ENCODE results near the gene BPIFA2.

The BPIFA2 gene

DNA sequence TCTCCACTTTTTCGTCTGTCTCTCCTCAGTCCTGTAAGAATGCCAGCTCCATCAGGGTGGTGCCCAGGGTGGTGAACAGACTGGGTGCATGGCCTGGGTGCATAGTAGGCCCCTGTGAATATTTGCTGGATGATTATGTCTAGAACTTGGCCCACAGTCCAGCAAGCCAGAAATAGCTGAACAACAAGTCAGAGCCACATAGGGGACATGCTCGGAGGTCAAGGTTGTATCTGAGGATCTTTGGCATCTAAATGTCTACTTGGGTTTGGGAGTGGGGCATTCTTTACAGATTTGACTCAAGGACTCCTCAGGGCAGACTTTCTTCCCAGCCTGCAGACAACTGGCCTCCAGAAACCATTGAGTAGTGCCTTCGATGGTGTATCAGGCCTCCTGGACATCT is 31.1 kb downstream of the BPIFA2 start:
- DNase-seq (ENCODE audit: low read depth in 2 of 2): no peak

DNA sequence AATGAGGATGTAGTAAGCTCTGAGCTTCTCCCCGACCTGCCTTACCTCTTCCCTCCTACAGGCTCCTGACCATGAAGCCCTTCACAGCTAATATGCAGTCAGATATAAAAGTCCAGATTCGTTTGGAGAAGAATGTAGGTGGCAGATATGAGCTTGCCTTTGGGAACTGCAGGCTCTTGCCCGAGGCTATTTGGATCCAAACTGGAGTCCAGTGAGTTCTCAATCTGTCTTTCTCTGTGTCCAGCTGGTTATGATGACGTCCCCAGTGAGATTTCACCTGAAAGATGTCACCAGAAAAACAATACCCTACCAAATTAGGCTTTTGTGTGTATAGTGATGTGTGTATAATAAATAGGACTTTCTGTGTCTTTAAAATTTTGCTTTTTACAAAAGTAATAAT is 34.5 kb downstream of the BPIFA2 start:
- no peak for DNase-seq (ENCODE audit: low read depth in 2 of 2)

DNA sequence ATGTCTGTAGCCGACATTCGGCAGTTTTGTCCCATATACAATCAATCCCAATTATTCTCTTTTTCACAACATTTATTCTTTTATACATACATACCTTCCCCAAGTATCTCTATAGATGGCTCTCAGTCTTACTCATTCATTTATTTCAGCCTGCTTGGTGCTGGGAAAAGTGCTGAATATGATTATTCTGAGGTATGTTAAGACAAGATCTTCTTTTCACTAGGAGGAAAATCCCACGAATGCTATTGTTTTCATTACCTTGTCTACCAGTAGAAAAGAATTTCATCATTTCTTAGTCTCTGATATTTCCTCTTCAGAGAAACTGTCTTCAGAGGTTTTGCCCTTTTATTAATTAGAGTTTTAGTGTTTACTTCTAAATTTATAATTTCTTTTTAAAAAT is 35.5 kb downstream of the BPIFA2 start:
- DNase-seq (ENCODE audit: low read depth in 2 of 2): no peak

DNA sequence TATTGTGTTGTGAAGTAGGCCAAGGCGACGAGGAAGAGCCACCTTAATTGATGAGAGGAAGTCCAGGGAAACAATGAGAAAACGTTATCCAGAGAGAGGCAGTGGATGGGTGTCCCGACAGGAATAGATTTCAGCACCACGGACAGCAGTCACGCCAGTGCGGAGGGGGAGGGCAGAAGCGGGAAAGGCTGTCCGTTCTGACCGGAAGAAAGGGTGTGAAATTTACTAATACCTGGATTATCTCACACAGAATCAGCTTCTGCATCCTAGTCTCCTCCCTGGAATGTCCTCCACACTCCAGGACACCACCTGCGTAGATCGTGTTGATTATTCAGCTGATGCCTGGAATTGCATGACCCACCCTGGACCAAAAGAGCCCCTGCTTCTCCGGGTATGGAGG is 41.8 kb downstream of the BPIFA2 start:
- DNase-seq (ENCODE audit: low read depth in 2 of 2): no peak

DNA sequence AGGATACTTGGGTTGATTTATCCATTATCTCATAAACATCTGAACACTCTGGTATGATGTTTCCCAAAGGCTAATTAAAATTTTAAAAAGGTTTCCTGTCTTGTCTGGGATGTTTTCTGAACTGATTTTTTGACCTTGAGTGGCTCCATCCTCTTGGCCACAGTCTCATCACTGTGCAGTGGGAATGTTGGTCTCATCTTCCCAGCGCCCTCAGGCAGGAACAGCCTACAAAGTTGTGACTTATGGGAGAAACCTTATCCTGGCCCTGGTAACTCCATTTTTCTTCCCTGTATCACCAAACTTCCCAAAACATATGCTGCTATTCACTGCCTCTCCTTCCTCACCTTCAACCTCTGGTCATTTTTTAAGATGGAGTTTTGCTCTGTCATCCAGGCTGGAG is 42.4 kb downstream of the BPIFA2 start:
- no peak for DNase-seq (ENCODE audit: low read depth in 2 of 2)

DNA sequence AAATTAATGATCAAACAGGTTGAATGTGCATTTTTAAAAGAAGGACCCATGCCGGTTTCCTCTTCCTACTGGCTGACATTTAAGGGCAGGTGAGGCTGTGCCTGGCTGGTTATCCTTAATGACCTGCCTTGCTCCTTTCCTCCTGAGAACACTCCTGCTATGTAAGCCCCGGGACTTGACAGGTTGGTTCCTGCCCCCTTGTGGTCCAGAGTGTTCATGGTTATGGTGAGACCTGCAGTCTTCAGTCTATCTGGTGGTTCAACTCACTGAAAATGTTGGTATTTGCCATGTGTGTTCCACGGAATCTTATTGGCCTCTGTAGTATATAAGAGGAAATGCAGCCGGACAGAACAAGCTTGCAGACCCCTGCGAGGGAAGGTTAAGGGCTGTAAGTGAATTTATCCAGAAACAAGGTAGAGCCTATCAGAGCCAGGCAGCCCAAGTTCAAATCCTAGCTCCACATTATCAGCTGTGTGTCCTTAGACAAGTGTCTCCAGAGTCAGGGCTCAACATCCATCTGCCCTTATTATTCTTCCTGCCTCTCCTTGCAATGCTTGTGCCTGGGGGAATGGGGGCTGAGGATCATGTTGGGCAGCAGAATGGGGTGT is 44.0 kb downstream of the BPIFA2 start:
- DNase-seq (ENCODE audit: low read depth in 2 of 2): no peak

DNA sequence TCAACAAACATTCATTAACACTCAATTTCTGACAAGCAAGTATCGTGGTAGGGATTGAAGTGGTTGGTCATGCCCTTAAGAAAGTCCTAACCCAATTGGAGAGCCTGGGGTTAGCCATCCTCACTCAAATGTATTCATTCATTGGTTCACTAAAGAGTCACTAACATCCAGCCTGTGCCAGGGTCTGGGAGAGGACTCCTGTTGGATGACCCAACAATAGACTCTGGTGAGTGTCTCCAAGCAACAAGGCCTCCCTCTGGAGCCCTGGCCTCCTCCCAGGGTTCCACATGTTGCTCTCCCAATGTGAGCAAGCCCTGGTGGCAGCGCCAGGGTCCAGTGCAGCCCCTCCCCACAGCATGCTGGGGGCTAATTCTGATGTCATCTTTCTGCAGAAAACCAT is 49.1 kb downstream of the BPIFA2 start, which contains the start of gene BPIFA3:
TSS of gene BPIFA3 (plus strand) at position 301 of the 400 bp plus-strand sequence. CDS start 185 bp downstream, outside the sequence.
- DNase-seq (ENCODE audit: low read depth in 2 of 2): no peak

DNA sequence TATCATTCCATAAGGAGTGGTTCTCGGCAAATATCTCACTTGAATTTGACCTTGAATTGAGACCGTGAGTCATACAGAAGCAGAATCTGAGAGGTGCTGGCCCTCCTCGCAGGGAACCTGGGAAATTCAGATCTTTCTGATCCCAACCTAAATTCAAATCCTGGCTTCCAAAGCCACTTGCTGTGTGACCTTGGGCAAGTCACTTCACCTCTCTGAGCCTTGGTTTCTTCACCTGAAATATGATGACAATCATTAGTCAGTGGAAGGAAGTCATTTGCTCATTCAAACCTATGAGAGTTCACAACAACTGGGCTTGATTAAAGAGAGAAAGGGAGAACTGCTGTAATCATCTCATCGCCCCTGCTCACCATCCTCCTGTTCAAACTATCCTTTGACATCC is 56.4 kb downstream of the BPIFA2 start:
- no peak for DNase-seq (ENCODE audit: low read depth in 2 of 2)

DNA sequence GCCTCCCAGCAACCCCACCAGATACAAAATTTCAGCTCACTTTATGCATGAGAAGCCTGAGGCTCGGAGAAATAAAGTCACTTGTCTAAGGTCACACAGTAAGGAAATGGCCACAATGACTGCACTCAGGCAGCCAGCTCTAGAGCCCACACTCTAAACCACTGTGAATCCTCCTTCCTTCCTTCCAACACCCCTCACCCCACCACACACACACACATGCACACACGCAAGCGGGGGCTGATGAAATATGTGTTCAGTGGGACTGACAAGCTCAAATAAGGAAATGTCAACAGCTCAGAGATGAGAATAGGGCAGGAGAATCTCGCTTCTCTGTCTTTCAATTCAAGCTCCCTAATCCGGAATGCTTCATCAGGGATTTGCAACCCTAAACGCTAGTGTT is 61.9 kb downstream of the BPIFA2 start:
- DNase-seq (ENCODE audit: low read depth in 2 of 2): no peak

Data from activated CD8-positive, alpha-beta memory T cell treated with anti-CD3 and anti-CD28 coated beads for 4 hours (primary cell).